H1 (cell line): ENCODE data around the gene TRAP1. TPM values are rescaled to one million over a fixed set of nuclear protein-coding genes. Genes with fewer than 3 reads are reported as not detected.

Experiments used
- CTCF ChIA-PET: fragments of 300-600 bp; sonication (Branson Sonifier 250); formaldehyde crosslinking; loops from one replicate; lab custom pipeline; 2021; ENCODE audit not compliant: partially characterized antibody; lab: Charles Lee
- POLR2A ChIA-PET: fragments of 300-600 bp; sonication (Branson Sonifier 250); formaldehyde crosslinking; loops from one replicate; lab custom pipeline; 2021; ENCODE audit warnings: inconsistent platforms; ENCODE audit not compliant: partially characterized antibody; lab: Charles Lee
- DNase-seq, 2 experiments: peaks; one replicate each; pipeline versions ENCODE4 v3.0.0 to v3.0.0-alpha.2; 2010 to 2022; ENCODE audit warnings: low spot score in 2 of 2, low read depth in 1 of 2, mixed read lengths in 1 of 2
- FAIRE-seq: peaks from 2 replicates; lab custom pipeline; 2011; peaks lifted over from hg19 to GRCh38; lab: Jason Lieb, UNC
- H2AFZ ChIP-seq: 2 replicates; pipeline ENCODE4 v1.8.1; 2012; ENCODE audit warnings: low read length, inconsistent platforms
- H2AK5ac ChIP-seq: 2 replicates; pipeline ENCODE4 v1.6.1; 2013; ENCODE audit warnings: low read depth, low read length
- H2BK120ac ChIP-seq: replicated peaks from 2 replicates; pipeline ENCODE3; 2013; ENCODE audit warnings: low read depth, low read length, inconsistent platforms
- H2BK12ac ChIP-seq: 2 replicates; pipeline ENCODE4 v1.6.1; 2013; ENCODE audit warnings: low read depth, low read length
- H2BK15ac ChIP-seq: 2 replicates; pipeline ENCODE4 v1.6.1; 2013; ENCODE audit warnings: low read length
- H2BK20ac ChIP-seq: 2 replicates; pipeline ENCODE4 v1.6.1; 2013; ENCODE audit warnings: low read length
- H2BK5ac ChIP-seq: 2 replicates; pipeline ENCODE4 v1.6.1; 2013; ENCODE audit warnings: low read depth, low read length
- H3K14ac ChIP-seq: 2 replicates; pipeline ENCODE4 v1.6.1; 2013; ENCODE audit warnings: inconsistent platforms; ENCODE audit not compliant: insufficient read length
- H3K18ac ChIP-seq: 2 replicates; pipeline ENCODE4 v1.6.1; 2013; ENCODE audit warnings: low read length; ENCODE audit errors: extremely low read depth
- H3K23ac ChIP-seq: 2 replicates; pipeline ENCODE4 v1.6.1; 2013; ENCODE audit warnings: inconsistent platforms; ENCODE audit not compliant: insufficient read length
- H3K23me2 ChIP-seq: 2 replicates; pipeline ENCODE4 v1.6.1; 2013; ENCODE audit warnings: low read depth, low read length
- H3K27ac ChIP-seq: 2 replicates; pipeline ENCODE4 v1.6.1; 2011; ENCODE audit warnings: low read depth, low read length, inconsistent platforms
- H3K27me3 ChIP-seq, 4 experiments: replicated peaks in 1 of 4; 1 replicate in 1 of 4; 2 replicates in 3 of 4; pipeline versions ENCODE4 v1.6.1 to v1.8.1; 2011 to 2013; ENCODE audit warnings: low read length in 3 of 4, mild to moderate bottlenecking in 3 of 4, inconsistent platforms in 2 of 4, mixed read lengths in 2 of 4, moderate library complexity in 1 of 4; ENCODE audit not compliant: control insufficient read depth in 3 of 4, insufficient read depth in 3 of 4; ENCODE audit errors: extremely low read depth in 1 of 4
- H3K36me3 ChIP-seq, 4 experiments: 2 replicates each; pipeline versions ENCODE4 v1.6.1 to v1.8.1; 2011 to 2013; ENCODE audit warnings: mild to moderate bottlenecking in 4 of 4, low read length in 3 of 4, moderate library complexity in 2 of 4, control low read depth in 1 of 4, inconsistent platforms in 1 of 4; ENCODE audit not compliant: insufficient read depth in 4 of 4, control insufficient read depth in 2 of 4
- H3K4ac ChIP-seq: replicated peaks from 2 replicates; pipeline ENCODE3; 2013; ENCODE audit warnings: low read length, low read depth, mixed read lengths, inconsistent platforms; ENCODE audit not compliant: insufficient read length
- H3K4me1 ChIP-seq, 4 experiments: replicated peaks in 1 of 4; 1 replicate in 1 of 4; 2 replicates in 3 of 4; pipeline versions ENCODE4 v1.6.1 to v1.8.1; 2011 to 2013; ENCODE audit warnings: low read length in 3 of 4, inconsistent platforms in 2 of 4, mixed read lengths in 1 of 4; ENCODE audit not compliant: insufficient read depth in 4 of 4, control insufficient read depth in 3 of 4
- H3K4me2 ChIP-seq, 2 experiments: 2 replicates each; pipeline versions ENCODE4 v1.6.1 to v1.8.1; 2011 to 2013; ENCODE audit warnings: low read depth in 2 of 2, low read length in 2 of 2, control low read depth in 1 of 2, inconsistent platforms in 1 of 2, mild to moderate bottlenecking in 1 of 2; ENCODE audit not compliant: insufficient read depth in 1 of 2
- H3K4me3 ChIP-seq, 4 experiments: fragments of 200-600, 300-600 bp in 1 of 4; sonication (generic), shearing (Covaris generic), sonication (Bioruptor Twin) in 1 of 4; 2 replicates each; pipeline versions ENCODE4 v1.5.1 to v1.8.1; 2011 to 2016; ENCODE audit warnings: low read length in 4 of 4, low read depth in 3 of 4, control low read depth in 2 of 4, inconsistent platforms in 2 of 4, mild to moderate bottlenecking in 2 of 4, mixed read lengths in 1 of 4, moderate library complexity in 1 of 4; ENCODE audit not compliant: insufficient read depth in 2 of 4; ENCODE audit errors: extremely low read depth in 1 of 4
- H3K56ac ChIP-seq: replicated peaks from 2 replicates; pipeline ENCODE3; 2013; ENCODE audit warnings: low read depth, mild to moderate bottlenecking, mixed read lengths, low read length, inconsistent platforms; ENCODE audit not compliant: insufficient read length
- H3K79me1 ChIP-seq: 2 replicates; pipeline ENCODE4 v1.6.1; 2013; ENCODE audit warnings: low read depth, low read length, control low read depth
- H3K79me2 ChIP-seq, 2 experiments: 2 replicates each; pipeline versions ENCODE4 v1.6.1 to v1.8.1; 2012 to 2013; ENCODE audit warnings: low read length in 2 of 2, mild to moderate bottlenecking in 2 of 2, inconsistent platforms in 1 of 2; ENCODE audit not compliant: insufficient read depth in 2 of 2, control insufficient read depth in 1 of 2
- H3K9ac ChIP-seq, 4 experiments: replicated peaks in 1 of 4; 1 replicate in 1 of 4; 2 replicates in 3 of 4; pipeline versions ENCODE4 v1.6.1 to v1.8.1; 2011 to 2013; ENCODE audit warnings: low read depth in 3 of 4, low read length in 3 of 4, control low read depth in 2 of 4, mild to moderate bottlenecking in 2 of 4, moderate library complexity in 2 of 4, inconsistent platforms in 1 of 4; ENCODE audit errors: extremely low read depth in 1 of 4
- H3K9me3 ChIP-seq, 2 experiments: 2 replicates each; pipeline versions ENCODE4 v1.6.1 to v1.8.1; 2012 to 2013; ENCODE audit warnings: mild to moderate bottlenecking in 2 of 2, moderate library complexity in 2 of 2, control low read depth in 1 of 2, inconsistent platforms in 1 of 2, low read depth in 1 of 2, low read length in 1 of 2, mixed read lengths in 1 of 2; ENCODE audit not compliant: insufficient read depth in 2 of 2
- H4K20me1 ChIP-seq, 2 experiments: replicated peaks in 1 of 2; 2 replicates each; pipeline versions ENCODE3 to v1.8.1; 2011 to 2013; ENCODE audit warnings: inconsistent platforms in 2 of 2, low read length in 2 of 2, mild to moderate bottlenecking in 1 of 2; ENCODE audit not compliant: insufficient read depth in 2 of 2, control insufficient read depth in 1 of 2
- H4K5ac ChIP-seq: 2 replicates; pipeline ENCODE4 v1.6.1; 2013; ENCODE audit warnings: low read length, low read depth, mixed read lengths, inconsistent platforms; ENCODE audit not compliant: insufficient read length
- H4K8ac ChIP-seq: 2 replicates; pipeline ENCODE4 v1.8.0; 2013; ENCODE audit warnings: mild to moderate bottlenecking, moderate library complexity, low read length, inconsistent platforms; ENCODE audit not compliant: insufficient read depth; ENCODE audit errors: extremely low read depth
- H4K91ac ChIP-seq: replicated peaks from 2 replicates; pipeline ENCODE3; 2013; ENCODE audit warnings: low read length, mixed read lengths, inconsistent platforms; ENCODE audit not compliant: insufficient read length
- KDM1A ChIP-seq: fragments of 200-600, 300-600 bp; sonication (generic); IDR thresholded peaks from 2 replicates; pipeline ENCODE4 v1.7.1; 2016; ENCODE audit warnings: mild to moderate bottlenecking, low read length, borderline replicate concordance
- WGBS, 2 experiments: shearing (Covaris generic) in 1 of 2; methylation state at CpG; one replicate each; pipeline versions ENCODE4 v1.1.6 to v1.1.7; 2013 to 2015; ENCODE audit warnings: low lambda C conversion rate in 2 of 2, mixed read lengths in 2 of 2, inconsistent platforms in 1 of 2, low coverage in 1 of 2, missing lambda C conversion rate in 1 of 2; ENCODE audit not compliant: insufficient replicate concordance in 2 of 2, insufficient coverage in 1 of 2, insufficient read length in 1 of 2; ENCODE audit errors: extremely low coverage in 1 of 2, missing lambda C conversion rate in 1 of 2; 5-methylcytosine and 5-hydroxymethylcytosine counted together
- polyA plus RNA-seq, 7 experiments: library from polyadenylated mRNA; depleted of rRNA in 3 of 7; stranded (reverse) in 5 of 7; unstranded in 2 of 7; fragments of >200 nt in 5 of 7; fragments of 200-250 nt in 2 of 7; gene quantifications; 1 replicate in 5 of 7; 2 replicates in 1 of 7; 4 replicates in 1 of 7; pipeline versions ENCODE4 v1.2.1 to v1.2.3, GENCODE V29; 2011 to 2013; ENCODE audit warnings: missing spikeins in 2 of 7, mixed read lengths in 2 of 7
- total RNA-seq: library from RNA; stranded (reverse); fragmentation: NEBNext Ultra II Directional; extraction: Animal tissue kit (Norgen Biotek cat#: 25700); gene quantifications from 2 replicates; pipeline ENCODE4 v1.2.1, GENCODE V29; 2021

The TRAP1 gene
- total and polyA plus RNA-seq, 2 of the 8 experiments (the other 6 are each of a cell fraction or from before 2014, with no cell fraction given), result 215 to 283 TPM

DNA sequence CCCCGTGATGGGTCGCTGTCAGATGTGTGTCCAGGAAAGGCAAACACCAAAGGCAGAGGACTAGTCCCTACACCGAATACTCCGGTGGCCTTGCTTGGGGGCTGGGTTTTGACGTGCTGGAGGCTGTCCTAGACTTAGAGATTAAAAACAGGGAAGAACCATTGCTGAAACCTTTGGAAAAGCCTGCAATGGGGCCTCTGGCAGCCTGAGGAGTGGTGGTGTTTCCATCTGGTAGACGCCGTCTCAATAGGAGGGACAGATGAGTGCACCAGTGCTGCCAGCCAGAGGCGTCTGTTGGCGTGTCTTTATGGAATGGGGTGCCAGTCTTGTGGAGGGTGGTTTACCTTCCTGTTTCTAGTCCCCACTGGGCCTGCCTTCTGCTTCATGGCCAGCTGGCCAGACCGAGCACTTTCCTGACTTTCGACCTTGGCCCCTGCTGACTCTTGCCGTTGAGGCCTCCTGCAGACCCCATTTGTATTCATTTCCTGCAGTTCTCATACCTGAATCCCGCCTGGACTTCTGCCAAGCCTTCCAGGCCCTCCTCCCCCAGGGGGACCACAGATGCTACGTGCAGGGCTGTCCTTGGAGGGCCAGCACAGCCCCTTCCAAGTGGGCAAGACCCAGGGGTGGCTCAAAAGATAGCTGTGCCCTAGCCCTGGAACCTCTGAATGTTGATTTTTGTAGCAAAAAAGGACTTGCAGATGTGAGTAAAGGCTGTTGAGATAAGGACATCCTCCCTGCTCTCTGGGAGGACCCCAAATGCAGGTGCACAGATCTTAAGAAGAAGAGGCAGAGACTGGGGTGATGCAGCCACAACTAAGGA, 64.7 kb downstream of the TRAP1 start:
- H3K27ac ChIP-seq, result no peak overlapping the region
- H2BK5ac ChIP-seq, result peak overlapping the region; percentile 52
- H3K4me2 ChIP-seq, result 0 out of 4 replicates have a peak overlapping the region, but pooled peaks of 1 of the 2 experiments have one; percentile 9

More for the DNA sequence above, 64.7 kb downstream of the TRAP1 start:
- peak overlapping the region; percentile 78; the same call in 1 of the 2 replicates for H3K18ac ChIP-seq
- FAIRE-seq (no peak), DNase-seq (no peak)
- no peaks in the 10 kb centered on the region for H3K27me3 ChIP-seq
- no peaks in the 10 kb centered on the region for H3K23me2 ChIP-seq
- H2BK20ac ChIP-seq, result no peak overlapping the region; the same call in 1 of the 2 replicates
- no peak overlapping the region for H3K14ac ChIP-seq
- peaks cover 1 to 12% of the 10 kb centered on the region in 2 experiments for H4K20me1 ChIP-seq
- no peak for TF ChIP-seq KDM1A
- H2AK5ac ChIP-seq, result no peak overlapping the region
- no peak overlapping the region for H2AFZ ChIP-seq
- H2BK12ac ChIP-seq, result no peak overlapping the region
- H2BK120ac ChIP-seq, result no peak overlapping the region
- CTCF ChIA-PET, result interaction anchor here (0.6 to 4.0 kb wide), 7 partner anchors 9 to 149 kb away, joined by 3 to 22 read pairs (median 5); no protein-coding TSS in a partner anchor
- peaks cover 11 to 18% (median 13%) of the 10 kb centered on the region in 4 experiments; a peak in 6 of 8 replicates for H3K36me3 ChIP-seq
- H3K56ac ChIP-seq, result no peak overlapping the region
- H3K23ac ChIP-seq, result no peak overlapping the region
- WGBS, 2 experiments, result 72% methylated on average over 14 of the region's 14 CpGs; no CpG with 5 or more reads in 1 of the 2 experiments
- peaks cover 0 to 13% (median 9%) of the 10 kb centered on the region in 4 experiments; a peak in 5 of 7 replicates for H3K4me1 ChIP-seq
- POLR2A ChIA-PET, result interaction anchor here (1.3 kb wide), 1 partner anchor 9 kb away, joined by 5 read pairs; no protein-coding TSS in a partner anchor
- H3K79me1 ChIP-seq, result no peaks in the 10 kb centered on the region; the same call in 1 of the 2 replicates
- H2BK15ac ChIP-seq, result 0 out of 2 replicates have a peak overlapping the region, but pooled peaks have one; percentile 55
- H4K5ac ChIP-seq, result no peak overlapping the region
- no peak overlapping the region for H3K4me3 ChIP-seq
- H3K4ac ChIP-seq, result no peak overlapping the region
- H3K9ac ChIP-seq, result no peak overlapping the region; a peak in 1 of 7 replicates
- H4K8ac ChIP-seq, result no peak overlapping the region
- H3K79me2 ChIP-seq, result no peaks in the 10 kb centered on the region
- H4K91ac ChIP-seq, result no peak overlapping the region
- H3K9me3 ChIP-seq, result no peaks in the 10 kb centered on the region
